ENCODE data around the gene LRRC8A. TPM values are rescaled to one million over a fixed set of nuclear protein-coding genes. Genes with fewer than 3 reads are reported as not detected.

Gene LRRC8A
- total and polyA plus RNA-seq, 11 donors, result 15.8 to 76.4 (median 28.8) TPM

DNA sequence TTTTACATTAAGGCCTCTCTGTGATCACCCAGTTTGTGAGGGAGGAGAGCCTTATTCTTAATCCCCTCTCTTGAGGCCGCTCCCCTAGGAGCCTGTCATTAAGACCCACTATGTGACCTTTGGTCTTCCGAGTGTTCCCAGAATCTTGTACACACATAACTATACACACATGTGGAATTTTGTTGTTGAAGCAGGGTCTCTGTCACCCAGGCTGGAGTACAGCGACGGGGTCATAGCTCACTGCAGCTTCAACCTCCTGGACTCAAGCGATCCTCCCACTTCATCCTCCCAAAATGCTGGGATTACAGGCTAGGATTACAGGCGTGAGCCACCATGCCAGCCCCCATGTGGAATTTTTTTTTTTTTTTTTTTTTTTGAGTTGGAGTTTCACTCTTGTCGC is 24.0 kb downstream of the LRRC8A start:
- TF ChIP-seq CTCF (IDR thresholded peaks at IDR 0.05) (no peak), POLR2A (IDR thresholded peaks at IDR 0.05) (no peak)
- Histone ChIP-seq H3K9me3 (no peaks in the 10 kb centered on the region), H3K4me1 (peaks cover 3 to 65% (median 40%) of the 10 kb centered on the region in 12 donors), H3K36me3 (peaks cover 3 to 46% (median 32%) of the 10 kb centered on the region in 9 donors), H3K4me3 (no peak overlapping the region), H3K27ac (peak overlapping the region in 2 of 12 donors; percentile 1 to 45), H3K27me3 (no peaks in the 10 kb centered on the region)
- intact Hi-C loops (cut with DNase I), result no loop called here
- ATAC-seq, result no peak
- WGBS, 4 donors, result 94 to 97% (median 95%) methylated on average over 7 of the region's 7 CpGs
- DNase-seq, result no peak

DNA sequence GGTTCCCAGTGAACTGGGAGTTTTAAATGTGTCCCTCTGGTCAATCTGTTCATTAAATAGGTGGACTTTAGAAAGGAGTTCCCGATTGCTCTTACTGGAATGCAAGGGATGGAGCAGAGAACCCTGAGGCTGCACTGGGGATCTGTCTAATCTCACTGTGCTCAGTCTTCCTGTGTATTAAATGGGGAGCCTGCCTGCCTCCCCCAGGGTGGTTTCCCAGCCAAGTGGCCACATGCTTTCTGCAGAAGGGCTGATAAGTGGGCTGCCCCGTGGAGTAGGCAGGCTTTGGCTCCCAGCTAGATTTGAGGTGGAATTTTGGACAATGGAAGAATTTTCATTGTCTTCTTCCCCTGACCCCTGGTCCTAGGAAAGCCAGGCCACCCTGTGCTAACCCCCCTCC is 24.8 kb downstream of the LRRC8A start:
- 12 to 32% (median 24%) methylated on average over 2 of the region's 2 CpGs for WGBS, 4 donors

DNA sequence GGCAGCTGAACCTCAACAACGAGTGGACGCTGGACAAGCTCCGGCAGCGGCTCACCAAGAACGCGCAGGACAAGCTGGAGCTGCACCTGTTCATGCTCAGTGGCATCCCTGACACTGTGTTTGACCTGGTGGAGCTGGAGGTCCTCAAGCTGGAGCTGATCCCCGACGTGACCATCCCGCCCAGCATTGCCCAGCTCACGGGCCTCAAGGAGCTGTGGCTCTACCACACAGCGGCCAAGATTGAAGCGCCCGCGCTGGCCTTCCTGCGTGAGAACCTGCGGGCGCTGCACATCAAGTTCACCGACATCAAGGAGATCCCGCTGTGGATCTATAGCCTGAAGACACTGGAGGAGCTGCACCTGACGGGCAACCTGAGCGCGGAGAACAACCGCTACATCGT is 26.4 kb downstream of the LRRC8A start:
- peaks cover 6 to 69% (median 46%) of the 10 kb centered on the region in 12 donors for H3K4me1 ChIP-seq

More for the DNA sequence above, 24.8 kb downstream of the LRRC8A start:
- TF ChIP-seq CTCF (IDR thresholded peaks at IDR 0.05) (no peak), POLR2A (IDR thresholded peaks at IDR 0.05) (no peak)
- no peaks in the 10 kb centered on the region for H3K9me3 ChIP-seq
- H3K36me3 ChIP-seq, result peaks cover 3 to 48% (median 32%) of the 10 kb centered on the region in 9 donors
- intact Hi-C loops (cut with DNase I), result no loop called here
- H3K27me3 ChIP-seq, result no peaks in the 10 kb centered on the region
- no peak for DNase-seq
- H3K4me3 ChIP-seq, result no peak overlapping the region
- H3K4me1 ChIP-seq, result peaks cover 3 to 67% (median 43%) of the 10 kb centered on the region in 12 donors
- H3K27ac ChIP-seq, result peak overlapping the region in 4 of 12 donors; percentile 25 to 63 (median 38)
- no peak for ATAC-seq

DNA sequence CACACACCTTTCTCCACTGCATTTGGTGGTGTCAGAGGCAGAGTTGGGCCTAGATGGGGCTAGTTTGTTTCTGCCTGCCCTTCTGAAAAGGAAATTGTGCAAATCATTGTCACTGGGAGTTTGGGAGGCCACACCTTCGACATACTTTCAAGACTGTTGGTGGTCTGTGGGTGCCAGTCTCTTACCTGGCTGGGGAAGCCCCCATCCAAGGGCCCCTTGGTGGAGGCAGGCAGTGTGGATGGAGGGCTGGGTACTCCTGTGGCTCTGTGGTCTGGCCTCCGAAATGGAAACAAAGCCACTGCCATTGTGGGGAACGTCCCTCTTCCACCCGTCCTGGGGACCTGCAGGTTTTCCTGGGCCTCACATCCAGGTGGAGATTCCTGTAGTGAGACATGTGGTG is 27.9 kb downstream of the LRRC8A start:
- ATAC-seq, result no peak
- H3K4me1 ChIP-seq, result peaks cover 6 to 75% (median 59%) of the 10 kb centered on the region in 12 donors
- WGBS, 4 donors, result 83 to 94% (median 86%) methylated on average over 3 to 4 of the region's 4 CpGs
- no peaks in the 10 kb centered on the region for H3K9me3 ChIP-seq
- H3K27me3 ChIP-seq, result no peaks in the 10 kb centered on the region
- no peak overlapping the region for H3K4me3 ChIP-seq
- TF ChIP-seq CTCF (IDR thresholded peaks at IDR 0.05), result no peak
- TF ChIP-seq POLR2A (IDR thresholded peaks at IDR 0.05), result no peak
- H3K27ac ChIP-seq, result peak overlapping the region in 11 of 12 donors; percentile 17 to 90 (median 75)
- no peak for DNase-seq
- intact Hi-C loops (cut with DNase I), result no loop called here
- peaks cover 3 to 59% (median 34%) of the 10 kb centered on the region in 9 donors for H3K36me3 ChIP-seq

More for the DNA sequence above, 26.4 kb downstream of the LRRC8A start:
- intact Hi-C loops (cut with DNase I), result no loop called here
- H3K27ac ChIP-seq, result no peak overlapping the region
- ATAC-seq (no peak), DNase-seq (no peak)
- H3K36me3 ChIP-seq, result peaks cover 3 to 49% (median 32%) of the 10 kb centered on the region in 9 donors
- no peak overlapping the region for H3K4me3 ChIP-seq
- TF ChIP-seq POLR2A (IDR thresholded peaks at IDR 0.05), result no peak
- TF ChIP-seq CTCF (IDR thresholded peaks at IDR 0.05), result no peak
- no peaks in the 10 kb centered on the region for H3K27me3 ChIP-seq
- H3K9me3 ChIP-seq, result no peaks in the 10 kb centered on the region
- WGBS, 4 donors, result 98 to 99% (median 98%) methylated on average over 17 to 24 of the region's 24 CpGs

All from heart left ventricle (tissue), 16 donors.